ENCODE results near the gene GPC6. TPM values are rescaled to one million over a fixed set of nuclear protein-coding genes. Genes with fewer than 3 reads are reported as not detected.

GPC6 gene
- total RNA-seq, 2 experiments from 2014 or later: not detected

GRCh38 chr13:93721483-93721882 is 494.9 kb downstream of the GPC6 start:
- H3K79me2 ChIP-seq (ENCODE audit: insufficient read depth, low read depth, low read length): no peaks in the 10 kb centered on the region
- no peaks in the 10 kb centered on the region for H4K20me1 ChIP-seq (ENCODE audit: insufficient read depth, low read length)
- no peaks in the 10 kb centered on the region for H3K36me3 ChIP-seq (ENCODE audit: insufficient read depth, low read length)
- H3K27ac ChIP-seq (ENCODE audit: low read depth, low read length, poor library complexity, severe bottlenecking): no peak overlapping the region
- no peak overlapping the region for H2AFZ ChIP-seq (ENCODE audit: low read length)
- H3K4me2 ChIP-seq (ENCODE audit: low read length): no peak overlapping the region
- no peak overlapping the region for H3K4me3 ChIP-seq (ENCODE audit: low read depth, low read length, poor library complexity, severe bottlenecking)
- no peak for DNase-seq (ENCODE audit: low spot score)
- H3K9me2 ChIP-seq (ENCODE audit: insufficient read depth, low read length): no peaks in the 10 kb centered on the region
- no peak for TF ChIP-seq CTCF (conservative IDR thresholded peaks at IDR 0.05; ENCODE audit: low read length)
- no peak for TF ChIP-seq EZH2phosphoT487 (IDR thresholded peaks at IDR 0.05; ENCODE audit: borderline replicate concordance, low read depth, low read length)
- POLR2A ChIA-PET: no interaction called here
- BruUV-seq (replicated peaks): no TSS peak
- CTCF ChIA-PET (ENCODE audit: unreplicated experiment): no interaction called here
- H3K9me3 ChIP-seq (ENCODE audit: low read length): no peaks in the 10 kb centered on the region
- intact Hi-C loops (cut with micrococcal nuclease; ENCODE audit: unreplicated experiment): no loop called here
- no peaks in the 10 kb centered on the region for H3K4me1 ChIP-seq (ENCODE audit: insufficient read depth, low read length, poor library complexity, severe bottlenecking)

GRCh38 chr13:93723316-93723715 is 496.7 kb downstream of the GPC6 start:
- no peaks in the 10 kb centered on the region for H3K9me3 ChIP-seq (ENCODE audit: low read length)
- ChIA-PET POLR2A (no interaction called here), CTCF (ENCODE audit: unreplicated experiment) (no interaction called here)
- BruUV-seq (replicated peaks): no TSS peak
- no peak for DNase-seq (ENCODE audit: low spot score)
- H3K27ac ChIP-seq (ENCODE audit: low read depth, low read length, poor library complexity, severe bottlenecking): no peak overlapping the region
- TF ChIP-seq EZH2phosphoT487 (IDR thresholded peaks at IDR 0.05; ENCODE audit: borderline replicate concordance, low read depth, low read length): no peak
- TF ChIP-seq CTCF (conservative IDR thresholded peaks at IDR 0.05; ENCODE audit: low read length): no peak
- H3K9me2 ChIP-seq (ENCODE audit: insufficient read depth, low read length): no peaks in the 10 kb centered on the region
- no peaks in the 10 kb centered on the region for H3K4me1 ChIP-seq (ENCODE audit: insufficient read depth, low read length, poor library complexity, severe bottlenecking)
- H4K20me1 ChIP-seq (ENCODE audit: insufficient read depth, low read length): no peaks in the 10 kb centered on the region
- intact Hi-C loops (cut with micrococcal nuclease; ENCODE audit: unreplicated experiment): no loop called here
- H3K4me2 ChIP-seq (ENCODE audit: low read length): no peak overlapping the region
- no peaks in the 10 kb centered on the region for H3K79me2 ChIP-seq (ENCODE audit: insufficient read depth, low read depth, low read length)
- no peaks in the 10 kb centered on the region for H3K36me3 ChIP-seq (ENCODE audit: insufficient read depth, low read length)
- H3K4me3 ChIP-seq (ENCODE audit: low read depth, low read length, poor library complexity, severe bottlenecking): no peak overlapping the region
- H2AFZ ChIP-seq (ENCODE audit: low read length): no peak overlapping the region

- TF ChIP-seq CTCF (conservative IDR thresholded peaks at IDR 0.05; ENCODE audit: low read length) (no peak), EZH2phosphoT487 (IDR thresholded peaks at IDR 0.05; ENCODE audit: borderline replicate concordance, low read depth, low read length) (no peak)
- H2AFZ ChIP-seq (ENCODE audit: low read length): no peak overlapping the region
- intact Hi-C loops (cut with micrococcal nuclease; ENCODE audit: unreplicated experiment): no loop called here
- ChIA-PET CTCF (ENCODE audit: unreplicated experiment) (no interaction called here), POLR2A (no interaction called here)
- BruUV-seq (replicated peaks): no TSS peak
- H3K9me2 ChIP-seq (ENCODE audit: insufficient read depth, low read length): no peaks in the 10 kb centered on the region
- H3K4me1 ChIP-seq (ENCODE audit: insufficient read depth, low read length, poor library complexity, severe bottlenecking): no peaks in the 10 kb centered on the region
- H3K79me2 ChIP-seq (ENCODE audit: insufficient read depth, low read depth, low read length): no peaks in the 10 kb centered on the region
- no peaks in the 10 kb centered on the region for H4K20me1 ChIP-seq (ENCODE audit: insufficient read depth, low read length)
- H3K9me3 ChIP-seq (ENCODE audit: low read length): no peaks in the 10 kb centered on the region
- H3K4me3 ChIP-seq (ENCODE audit: low read depth, low read length, poor library complexity, severe bottlenecking): no peak overlapping the region
- H3K36me3 ChIP-seq (ENCODE audit: insufficient read depth, low read length): no peaks in the 10 kb centered on the region
- no peak overlapping the region for H3K4me2 ChIP-seq (ENCODE audit: low read length)
- DNase-seq (ENCODE audit: low spot score): no peak
- H3K27ac ChIP-seq (ENCODE audit: low read depth, low read length, poor library complexity, severe bottlenecking): no peak overlapping the region
Observed at GRCh38 chr13:93724187-93724586, 497.6 kb downstream of the GPC6 start.

Measured in OCI-LY7 (cell line).